SK-N-SH (cell line): ENCODE measurements around the gene SNX5.

Source experiments
- CTCF ChIP-seq: fragments of 200-600 bp; sonication (generic); IDR thresholded peaks from 2 replicates; pipeline ENCODE4 v1.6.1; 2017; ENCODE audit warnings: antibody characterized with exemption, mild to moderate bottlenecking, moderate library complexity
- GABPA ChIP-seq: IDR thresholded peaks from 2 replicates; pipeline ENCODE4 v1.4.0; 2012; ENCODE audit warnings: low read depth, mild to moderate bottlenecking
- GATA2 ChIP-seq: sonication (generic); formaldehyde crosslinking; IDR thresholded peaks from 2 replicates; pipeline ENCODE4 v1.5.0; 2020; ENCODE audit warnings: mild to moderate bottlenecking, missing genetic modification reagents
- JUND ChIP-seq: IDR thresholded peaks from 2 replicates; pipeline ENCODE4 v1.4.0; 2012
- MAX ChIP-seq: IDR thresholded peaks from 2 replicates; pipeline ENCODE4 v1.4.0; 2012; ENCODE audit warnings: low read depth
- MXI1 ChIP-seq: IDR thresholded peaks from 2 replicates; pipeline ENCODE4 v1.6.1; 2012; ENCODE audit warnings: mild to moderate bottlenecking, low read depth, low read length, improper control_type of control experiment
- NRF1 ChIP-seq: IDR thresholded peaks from 2 replicates; pipeline ENCODE4 v1.6.1; 2012; ENCODE audit warnings: low read depth, mild to moderate bottlenecking, low read length
- POLR2AphosphoS5 ChIP-seq: IDR thresholded peaks from 2 replicates; pipeline ENCODE4 v1.6.1; 2012; ENCODE audit warnings: low read depth, low read length
- SMC3 ChIP-seq: IDR thresholded peaks from 2 replicates; pipeline ENCODE4 v1.6.1; 2012; ENCODE audit warnings: low read depth, low read length, improper control_type of control experiment
- TAF1 ChIP-seq: IDR thresholded peaks from 2 replicates; pipeline ENCODE4 v1.6.1; 2012; ENCODE audit warnings: low read depth, mild to moderate bottlenecking, low read length, moderate library complexity, borderline replicate concordance
- TF ChIP-seq, protein P1 (sequence below): IDR thresholded peaks from 2 replicates; pipeline ENCODE4 v1.6.1; 2012; ENCODE audit warnings: mild to moderate bottlenecking, low read depth, low read length, moderate library complexity
- TF ChIP-seq, protein P2 (sequence below): fragments of 150-350 bp; IDR thresholded peaks from 2 replicates; pipeline ENCODE4 v1.6.1; 2017; ENCODE audit warnings: antibody characterized with exemption, low read length, low read depth, borderline replicate concordance
- TF ChIP-seq, protein P3 (sequence below): IDR thresholded peaks from 2 replicates; pipeline ENCODE4; 2012

GRCh38 chr20:18007534-18008292 lies 39.1 kb upstream of the SNX5 start:
- TF ChIP-seq CTCF, result no peak
- TF ChIP-seq MAX, result no peak
- no peak for TF ChIP-seq SMC3
- no peak for TF ChIP-seq MXI1
- no peak for TF ChIP-seq JUND
- TF ChIP-seq, protein P1, sequence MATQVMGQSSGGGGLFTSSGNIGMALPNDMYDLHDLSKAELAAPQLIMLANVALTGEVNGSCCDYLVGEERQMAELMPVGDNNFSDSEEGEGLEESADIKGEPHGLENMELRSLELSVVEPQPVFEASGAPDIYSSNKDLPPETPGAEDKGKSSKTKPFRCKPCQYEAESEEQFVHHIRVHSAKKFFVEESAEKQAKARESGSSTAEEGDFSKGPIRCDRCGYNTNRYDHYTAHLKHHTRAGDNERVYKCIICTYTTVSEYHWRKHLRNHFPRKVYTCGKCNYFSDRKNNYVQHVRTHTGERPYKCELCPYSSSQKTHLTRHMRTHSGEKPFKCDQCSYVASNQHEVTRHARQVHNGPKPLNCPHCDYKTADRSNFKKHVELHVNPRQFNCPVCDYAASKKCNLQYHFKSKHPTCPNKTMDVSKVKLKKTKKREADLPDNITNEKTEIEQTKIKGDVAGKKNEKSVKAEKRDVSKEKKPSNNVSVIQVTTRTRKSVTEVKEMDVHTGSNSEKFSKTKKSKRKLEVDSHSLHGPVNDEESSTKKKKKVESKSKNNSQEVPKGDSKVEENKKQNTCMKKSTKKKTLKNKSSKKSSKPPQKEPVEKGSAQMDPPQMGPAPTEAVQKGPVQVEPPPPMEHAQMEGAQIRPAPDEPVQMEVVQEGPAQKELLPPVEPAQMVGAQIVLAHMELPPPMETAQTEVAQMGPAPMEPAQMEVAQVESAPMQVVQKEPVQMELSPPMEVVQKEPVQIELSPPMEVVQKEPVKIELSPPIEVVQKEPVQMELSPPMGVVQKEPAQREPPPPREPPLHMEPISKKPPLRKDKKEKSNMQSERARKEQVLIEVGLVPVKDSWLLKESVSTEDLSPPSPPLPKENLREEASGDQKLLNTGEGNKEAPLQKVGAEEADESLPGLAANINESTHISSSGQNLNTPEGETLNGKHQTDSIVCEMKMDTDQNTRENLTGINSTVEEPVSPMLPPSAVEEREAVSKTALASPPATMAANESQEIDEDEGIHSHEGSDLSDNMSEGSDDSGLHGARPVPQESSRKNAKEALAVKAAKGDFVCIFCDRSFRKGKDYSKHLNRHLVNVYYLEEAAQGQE, result no peak
- no peak for TF ChIP-seq GABPA
- TF ChIP-seq POLR2AphosphoS5, result no peak
- no peak for TF ChIP-seq TAF1
- TF ChIP-seq, protein P2, sequence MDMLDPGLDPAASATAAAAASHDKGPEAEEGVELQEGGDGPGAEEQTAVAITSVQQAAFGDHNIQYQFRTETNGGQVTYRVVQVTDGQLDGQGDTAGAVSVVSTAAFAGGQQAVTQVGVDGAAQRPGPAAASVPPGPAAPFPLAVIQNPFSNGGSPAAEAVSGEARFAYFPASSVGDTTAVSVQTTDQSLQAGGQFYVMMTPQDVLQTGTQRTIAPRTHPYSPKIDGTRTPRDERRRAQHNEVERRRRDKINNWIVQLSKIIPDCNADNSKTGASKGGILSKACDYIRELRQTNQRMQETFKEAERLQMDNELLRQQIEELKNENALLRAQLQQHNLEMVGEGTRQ, result no peak
- TF ChIP-seq GATA2 (CRISPR knock-in tag), result no peak
- TF ChIP-seq, protein P3, sequence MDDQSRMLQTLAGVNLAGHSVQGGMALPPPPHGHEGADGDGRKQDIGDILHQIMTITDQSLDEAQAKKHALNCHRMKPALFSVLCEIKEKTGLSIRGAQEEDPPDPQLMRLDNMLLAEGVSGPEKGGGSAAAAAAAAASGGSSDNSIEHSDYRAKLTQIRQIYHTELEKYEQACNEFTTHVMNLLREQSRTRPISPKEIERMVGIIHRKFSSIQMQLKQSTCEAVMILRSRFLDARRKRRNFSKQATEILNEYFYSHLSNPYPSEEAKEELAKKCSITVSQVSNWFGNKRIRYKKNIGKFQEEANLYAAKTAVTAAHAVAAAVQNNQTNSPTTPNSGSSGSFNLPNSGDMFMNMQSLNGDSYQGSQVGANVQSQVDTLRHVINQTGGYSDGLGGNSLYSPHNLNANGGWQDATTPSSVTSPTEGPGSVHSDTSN, result no peak
- TF ChIP-seq NRF1, result no peak
